SIG-M5 (cell line): ENCODE measurements around the gene ZNF341.
A peak's percentile ranks its signal among the peaks of the same experiment; 100 is the strongest.
"Not testable (repeated sequence)": the region's sequence is repeated elsewhere in the genome, so short reads cannot be mapped to it uniquely, and the experiment has no call there.

Experiments
- DNase-seq: peaks from one replicate; lab custom pipeline; 2025; lab: John Stamatoyannopoulos, UW

The ZNF341 gene

GRCh38 chr20:33731693-33732165 lies at the start of gene ZNF341:
TSS of gene ZNF341 (plus strand) at chr20:33731996. CDS start at chr20:33732022, 26 bp downstream.
- DNase-seq: no peak

GRCh38 chr20:33684533-33685327 lies 47.1 kb upstream of the ZNF341 start:
- no peak for DNase-seq

- no peak for DNase-seq
Observed at GRCh38 chr20:33685328-33686099, 46.3 kb upstream of the ZNF341 start.

- peak; percentile 47 for DNase-seq
Observed at GRCh38 chr20:33686100-33686983, 45.5 kb upstream of the ZNF341 start, which contains the start of gene E2F1. TSS of gene E2F1 (minus strand) at chr20:33686385. CDS start at chr20:33686264, 121 bp downstream.

GRCh38 chr20:33686984-33687366 lies 44.8 kb upstream of the ZNF341 start:
- DNase-seq: no peak

- DNase-seq: peak; percentile 84
Observed at GRCh38 chr20:33687370-33687915, 44.4 kb upstream of the ZNF341 start.

GRCh38 chr20:33687993-33688937 lies 43.5 kb upstream of the ZNF341 start:
- no peak for DNase-seq

- DNase-seq: no peak
Observed at GRCh38 chr20:33688938-33689424, 42.8 kb upstream of the ZNF341 start.

- DNase-seq: no peak
Observed at GRCh38 chr20:33689493-33689892, 42.3 kb upstream of the ZNF341 start.

- peak; percentile 42 for DNase-seq
Observed at GRCh38 chr20:33689973-33690372, 41.8 kb upstream of the ZNF341 start.

- DNase-seq: no peak
Observed at GRCh38 chr20:33693289-33693688, 38.5 kb upstream of the ZNF341 start.

GRCh38 chr20:33693741-33694638 lies 37.8 kb upstream of the ZNF341 start:
- DNase-seq: no peak

GRCh38 chr20:33694639-33695012 lies 37.2 kb upstream of the ZNF341 start:
- no peak for DNase-seq

GRCh38 chr20:33696448-33696847 lies 35.3 kb upstream of the ZNF341 start:
- no peak for DNase-seq

- DNase-seq: no peak
Observed at GRCh38 chr20:33697129-33697528, 34.7 kb upstream of the ZNF341 start.

- not testable (repeated sequence) for DNase-seq
Observed at GRCh38 chr20:33698966-33699365, 32.8 kb upstream of the ZNF341 start.

- DNase-seq: not testable (repeated sequence)
Observed at GRCh38 chr20:33700696-33701441, 30.9 kb upstream of the ZNF341 start.

GRCh38 chr20:33701629-33702450 lies 30.0 kb upstream of the ZNF341 start:
- no peak for DNase-seq
